HEK293 (cell line): ENCODE data around the gene ALS2CL.

Experiments used
- CTCF ChIA-PET: fragments of 350-600 bp; formaldehyde crosslinking; extraction: SDS; loops from one replicate; lab custom pipeline; 2021; ENCODE audit warnings: antibody characterized with exemption; lab: Yijun Ruan, JAX
- POLR2A ChIA-PET: fragments of 300-600 bp; formaldehyde crosslinking; extraction: SDS; loops from one replicate; lab custom pipeline; 2020; ENCODE audit warnings: antibody characterized with exemption, inconsistent platforms; lab: Yijun Ruan, JAX
- H3K27ac ChIP-seq: fragments of 200-500 bp; sonication (Bioruptor generic); 2 replicates; pipeline ENCODE4 v1.5.1; 2014; ENCODE audit warnings: low read depth, low read length, control low read depth, inconsistent platforms; ENCODE audit errors: extremely low read depth
- H3K36me3 ChIP-seq, 2 experiments: fragments of 200-500 bp in 1 of 2; sonication (Bioruptor generic) in 1 of 2; 1 replicate in 1 of 2; 2 replicates in 1 of 2; pipeline ENCODE4 v1.5.1; 2014 to 2017; ENCODE audit warnings: inconsistent platforms in 2 of 2, low read length in 2 of 2; ENCODE audit not compliant: control insufficient read depth in 2 of 2, insufficient read depth in 1 of 2
- H3K4me1 ChIP-seq: fragments of 200-500 bp; sonication (Bioruptor generic); 2 replicates; pipeline ENCODE4 v1.5.1; 2014; ENCODE audit warnings: mild to moderate bottlenecking, low read length, inconsistent platforms; ENCODE audit not compliant: control insufficient read depth, insufficient read depth
- H3K4me3 ChIP-seq: 2 replicates; pipeline ENCODE4 v1.5.1; 2011; ENCODE audit warnings: low read depth, mild to moderate bottlenecking, control low read depth, low read length, moderate library complexity
- H3K9me3 ChIP-seq: fragments of 200-500 bp; sonication (Bioruptor generic); 2 replicates; pipeline ENCODE4 v1.5.1; 2014; ENCODE audit warnings: low read depth, low read length, inconsistent platforms; ENCODE audit not compliant: control insufficient read depth, insufficient read depth
- GLIS2 ChIP-seq: fragments of 450-650 bp; formaldehyde crosslinking; IDR thresholded peaks from 2 replicates; pipeline ENCODE4 v1.5.1; 2016; ENCODE audit warnings: missing biosample characterization, missing genetic modification characterization
- HOXD13 ChIP-seq: sonication (generic); formaldehyde crosslinking; IDR thresholded peaks from 2 replicates; pipeline ENCODE4 v1.8.0; 2022; ENCODE audit warnings: missing genetic modification reagents, borderline replicate concordance
- MEIS1 ChIP-seq: sonication (generic); formaldehyde crosslinking; IDR thresholded peaks from 2 replicates; pipeline ENCODE4 v1.8.1; 2022; ENCODE audit warnings: missing genetic modification reagents, mild to moderate bottlenecking, borderline replicate concordance
- MYNN ChIP-seq: fragments of 450-650 bp; formaldehyde crosslinking; IDR thresholded peaks from 2 replicates; pipeline ENCODE4 v1.5.1; 2016; ENCODE audit warnings: missing biosample characterization, missing genetic modification characterization, borderline replicate concordance
- REPIN1 ChIP-seq: fragments of 450-650 bp; formaldehyde crosslinking; IDR thresholded peaks from 2 replicates; pipeline ENCODE4 v1.5.1; 2017; ENCODE audit warnings: missing biosample characterization, missing genetic modification characterization, low read depth
- SP2 ChIP-seq: fragments of 450-650 bp; formaldehyde crosslinking; IDR thresholded peaks from 2 replicates; pipeline ENCODE4 v1.5.1; 2016; ENCODE audit warnings: missing biosample characterization, missing genetic modification characterization
- YY2 ChIP-seq: fragments of 450-650 bp; formaldehyde crosslinking; IDR thresholded peaks from 2 replicates; pipeline ENCODE4 v1.5.1; 2016; ENCODE audit warnings: missing biosample characterization, missing genetic modification characterization
- ZBTB21 ChIP-seq: fragments of 450-650 bp; formaldehyde crosslinking; IDR thresholded peaks from 2 replicates; pipeline ENCODE4 v1.5.1; 2017; ENCODE audit warnings: missing biosample characterization, missing genetic modification characterization
- ZFHX2 ChIP-seq: fragments of 450-650 bp; formaldehyde crosslinking; conservative IDR thresholded peaks from 2 replicates; pipeline ENCODE4 v1.5.1; 2016; ENCODE audit warnings: missing biosample characterization, missing genetic modification characterization
- ZIC2 ChIP-seq: fragments of 450-650 bp; formaldehyde crosslinking; IDR thresholded peaks from 2 replicates; pipeline ENCODE4 v1.5.1; 2016; ENCODE audit warnings: missing biosample characterization, missing genetic modification characterization
- ZNF132 ChIP-seq: fragments of 450-650 bp; formaldehyde crosslinking; IDR thresholded peaks from 2 replicates; pipeline ENCODE4 v1.5.1; 2017; ENCODE audit warnings: missing biosample characterization, missing genetic modification characterization, borderline replicate concordance
- ZNF133 ChIP-seq: fragments of 450-650 bp; formaldehyde crosslinking; IDR thresholded peaks from 2 replicates; pipeline ENCODE4 v1.5.1; 2016; ENCODE audit warnings: missing biosample characterization, missing genetic modification characterization
- ZNF155 ChIP-seq: fragments of 450-650 bp; formaldehyde crosslinking; IDR thresholded peaks from 2 replicates; pipeline ENCODE4 v1.5.1; 2016; ENCODE audit warnings: missing biosample characterization, missing genetic modification characterization
- ZNF169 ChIP-seq: fragments of 450-650 bp; formaldehyde crosslinking; IDR thresholded peaks from 2 replicates; pipeline ENCODE4 v1.5.1; 2016; ENCODE audit warnings: missing biosample characterization, missing genetic modification characterization
- ZNF2 ChIP-seq: fragments of 450-650 bp; formaldehyde crosslinking; IDR thresholded peaks from 2 replicates; pipeline ENCODE4 v1.5.1; 2016; ENCODE audit warnings: missing biosample characterization, missing genetic modification characterization
- ZNF23 ChIP-seq: fragments of 450-650 bp; formaldehyde crosslinking; IDR thresholded peaks from 2 replicates; pipeline ENCODE4 v1.5.1; 2016; ENCODE audit warnings: missing biosample characterization, missing genetic modification characterization, borderline replicate concordance
- ZNF354C ChIP-seq: fragments of 450-650 bp; formaldehyde crosslinking; IDR thresholded peaks from 2 replicates; pipeline ENCODE4 v1.5.1; 2016; ENCODE audit warnings: missing biosample characterization, missing genetic modification characterization, low read depth, borderline replicate concordance
- ZNF416 ChIP-seq: fragments of 450-650 bp; formaldehyde crosslinking; IDR thresholded peaks from 2 replicates; pipeline ENCODE4 v1.5.1; 2016; ENCODE audit warnings: missing biosample characterization, missing genetic modification characterization
- ZNF530 ChIP-seq: fragments of 450-650 bp; formaldehyde crosslinking; IDR thresholded peaks from 2 replicates; pipeline ENCODE4 v1.5.1; 2016; ENCODE audit warnings: low read depth, missing biosample characterization, missing genetic modification characterization
- ZNF626 ChIP-seq: fragments of 450-650 bp; sonication (Bioruptor Pico); formaldehyde crosslinking; IDR thresholded peaks from 2 replicates; pipeline ENCODE4 v1.5.1; 2018; ENCODE audit warnings: missing biosample characterization, missing genetic modification characterization, inconsistent platforms
- ZNF639 ChIP-seq: fragments of 450-650 bp; formaldehyde crosslinking; IDR thresholded peaks from 2 replicates; pipeline ENCODE4 v1.5.1; 2016; ENCODE audit warnings: missing biosample characterization, missing genetic modification characterization
- ZNF677 ChIP-seq: fragments of 450-650 bp; IDR thresholded peaks from 2 replicates; pipeline ENCODE4 v1.5.0; 2018; ENCODE audit warnings: missing biosample characterization, mild to moderate bottlenecking, missing genetic modification characterization, moderate library complexity
- ZNF692 ChIP-seq: fragments of 450-650 bp; formaldehyde crosslinking; IDR thresholded peaks from 2 replicates; pipeline ENCODE4 v1.5.1; 2016; ENCODE audit warnings: missing biosample characterization, missing genetic modification characterization
- TF ChIP-seq, protein P1 (sequence below): fragments of 450-650 bp; formaldehyde crosslinking; IDR thresholded peaks from 2 replicates; pipeline ENCODE4 v1.5.1; 2016; ENCODE audit warnings: missing biosample characterization, missing genetic modification characterization
- TF ChIP-seq, protein P2 (sequence below): fragments of 450-650 bp; formaldehyde crosslinking; IDR thresholded peaks from 2 replicates; pipeline ENCODE4 v1.5.1; 2016; ENCODE audit warnings: missing biosample characterization, missing genetic modification characterization

Gene ALS2CL

DNA sequence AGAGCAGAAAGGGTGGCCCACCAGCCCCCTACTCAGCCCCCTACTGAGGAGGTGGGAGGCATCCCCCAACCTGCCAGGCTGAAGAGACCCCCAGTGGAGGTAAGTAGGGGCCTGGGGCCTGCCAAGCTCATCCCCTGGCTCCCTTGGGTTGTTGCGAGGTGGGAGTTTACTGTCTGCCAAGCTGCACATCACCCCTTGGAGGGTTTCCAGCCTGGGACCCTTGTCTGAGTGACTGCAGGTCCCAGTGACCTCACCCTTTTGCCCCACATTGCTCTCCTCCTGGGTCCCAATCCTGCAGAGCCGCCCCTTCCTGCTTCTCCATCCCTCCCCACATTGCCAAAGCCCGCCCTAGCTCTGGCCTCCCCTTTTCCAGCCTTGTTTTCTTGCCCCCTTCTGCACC lies 1.0 kb upstream of the ALS2CL start:
- H3K27ac ChIP-seq: no peak overlapping the region
- TF ChIP-seq HOXD13 (no peak), ZNF354C (tag by site-specific recombination) (no peak), MYNN (tag by site-specific recombination) (no peak), ZNF155 (tag by site-specific recombination) (no peak), SP2 (tag by site-specific recombination) (0 out of 2 replicates have a peak, but pooled peaks have one; percentile 9), ZNF169 (tag by site-specific recombination) (no peak), ZNF416 (no peak), ZNF692 (tag by site-specific recombination) (no peak), ZNF2 (tag by site-specific recombination) (no peak), GLIS2 (tag by site-specific recombination) (peak; percentile 20; the same call in 1 of the 2 replicates)
- TF ChIP-seq, protein P1, sequence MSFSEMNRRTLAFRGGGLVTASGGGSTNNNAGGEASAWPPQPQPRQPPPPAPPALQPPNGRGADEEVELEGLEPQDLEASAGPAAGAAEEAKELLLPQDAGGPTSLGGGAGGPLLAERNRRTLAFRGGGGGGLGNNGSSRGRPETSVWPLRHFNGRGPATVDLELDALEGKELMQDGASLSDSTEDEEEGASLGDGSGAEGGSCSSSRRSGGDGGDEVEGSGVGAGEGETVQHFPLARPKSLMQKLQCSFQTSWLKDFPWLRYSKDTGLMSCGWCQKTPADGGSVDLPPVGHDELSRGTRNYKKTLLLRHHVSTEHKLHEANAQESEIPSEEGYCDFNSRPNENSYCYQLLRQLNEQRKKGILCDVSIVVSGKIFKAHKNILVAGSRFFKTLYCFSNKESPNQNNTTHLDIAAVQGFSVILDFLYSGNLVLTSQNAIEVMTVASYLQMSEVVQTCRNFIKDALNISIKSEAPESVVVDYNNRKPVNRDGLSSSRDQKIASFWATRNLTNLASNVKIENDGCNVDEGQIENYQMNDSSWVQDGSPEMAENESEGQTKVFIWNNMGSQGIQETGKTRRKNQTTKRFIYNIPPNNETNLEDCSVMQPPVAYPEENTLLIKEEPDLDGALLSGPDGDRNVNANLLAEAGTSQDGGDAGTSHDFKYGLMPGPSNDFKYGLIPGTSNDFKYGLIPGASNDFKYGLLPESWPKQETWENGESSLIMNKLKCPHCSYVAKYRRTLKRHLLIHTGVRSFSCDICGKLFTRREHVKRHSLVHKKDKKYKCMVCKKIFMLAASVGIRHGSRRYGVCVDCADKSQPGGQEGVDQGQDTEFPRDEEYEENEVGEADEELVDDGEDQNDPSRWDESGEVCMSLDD (tag by site-specific recombination): no peak
- TF ChIP-seq, all 188 proteins: peak for 2
- Histone ChIP-seq H3K4me3 (no peak overlapping the region), H3K4me1 (no peaks in the 10 kb centered on the region), H3K9me3 (no peaks in the 10 kb centered on the region), H3K36me3 (no peaks in the 10 kb centered on the region)
- ChIA-PET POLR2A (no interaction called here), CTCF (interaction anchor here (0.6 kb wide), 1 partner anchor 188 kb away, joined by 3 read pairs; no protein-coding TSS in a partner anchor)

- Histone ChIP-seq H3K4me3 (no peak overlapping the region), H3K36me3 (no peaks in the 10 kb centered on the region), H3K4me1 (no peaks in the 10 kb centered on the region), H3K27ac (no peak overlapping the region), H3K9me3 (no peaks in the 10 kb centered on the region)
- ChIA-PET CTCF (interaction anchor here (0.6 to 1.3 kb wide), 2 partner anchors 30 to 187 kb away, joined by 3 to 7 read pairs; no protein-coding TSS in a partner anchor), POLR2A (interaction anchor here (1.5 kb wide), 1 partner anchor 205 kb away, joined by 3 read pairs; no protein-coding TSS in a partner anchor)
- TF ChIP-seq ZNF23 (no peak), ZNF155 (tag by site-specific recombination) (no peak), ZNF132 (tag by site-specific recombination) (no peak), YY2 (tag by site-specific recombination) (no peak), ZNF692 (tag by site-specific recombination) (no peak), ZNF133 (tag by site-specific recombination) (no peak), ZFHX2 (tag by site-specific recombination) (peak; percentile 81), ZIC2 (peak; percentile 50), ZNF530 (tag by site-specific recombination) (no peak), MEIS1 (CRISPR knock-in tag) (no peak), ZNF626 (tag by site-specific recombination) (no peak), ZNF677 (tag by site-specific recombination) (no peak), ZNF354C (tag by site-specific recombination) (no peak), ZNF639 (tag by site-specific recombination) (no peak), ZBTB21 (tag by site-specific recombination) (no peak), REPIN1 (tag by site-specific recombination) (no peak)
- TF ChIP-seq, protein P2, sequence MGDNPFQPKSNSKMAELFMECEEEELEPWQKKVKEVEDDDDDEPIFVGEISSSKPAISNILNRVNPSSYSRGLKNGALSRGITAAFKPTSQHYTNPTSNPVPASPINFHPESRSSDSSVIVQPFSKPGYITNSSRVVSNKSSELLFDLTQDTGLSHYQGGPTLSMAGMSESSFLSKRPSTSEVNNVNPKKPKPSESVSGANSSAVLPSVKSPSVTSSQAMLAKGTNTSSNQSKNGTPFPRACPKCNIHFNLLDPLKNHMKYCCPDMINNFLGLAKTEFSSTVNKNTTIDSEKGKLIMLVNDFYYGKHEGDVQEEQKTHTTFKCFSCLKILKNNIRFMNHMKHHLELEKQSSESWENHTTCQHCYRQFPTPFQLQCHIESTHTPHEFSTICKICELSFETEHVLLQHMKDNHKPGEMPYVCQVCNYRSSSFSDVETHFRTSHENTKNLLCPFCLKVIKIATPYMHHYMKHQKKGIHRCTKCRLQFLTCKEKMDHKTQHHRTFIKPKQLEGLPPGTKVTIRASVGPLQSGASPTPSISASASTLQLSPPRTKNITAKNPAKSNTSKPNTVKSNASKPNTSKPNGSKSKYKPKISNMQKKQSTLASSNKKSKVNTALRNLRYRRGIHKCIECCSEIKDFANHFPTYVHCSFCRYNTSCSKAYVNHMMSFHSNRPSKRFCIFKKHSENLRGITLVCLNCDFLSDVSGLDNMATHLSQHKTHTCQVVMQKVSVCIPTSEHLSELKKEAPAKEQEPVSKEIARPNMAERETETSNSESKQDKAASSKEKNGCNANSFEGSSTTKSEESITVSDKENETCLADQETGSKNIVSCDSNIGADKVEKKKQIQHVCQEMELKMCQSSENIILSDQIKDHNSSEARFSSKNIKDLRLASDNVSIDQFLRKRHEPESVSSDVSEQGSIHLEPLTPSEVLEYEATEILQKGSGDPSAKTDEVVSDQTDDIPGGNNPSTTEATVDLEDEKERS (tag by site-specific recombination): no peak
These were observed 380 bp upstream of the ALS2CL start for GRCh38 chr3:46693892-46694226.
